Brain microvascular endothelial cell (primary cell): Measurements from ENCODE around the gene HECTD3.
"Not testable (repeated sequence)": the region's sequence is repeated elsewhere in the genome, so short reads cannot be mapped to it uniquely, and the experiment has no call there.

Source experiments
- DNase-seq: peaks from one replicate; pipeline ENCODE4 v3.0.0-alpha.2; 2020
- H3K27ac ChIP-seq: fragments of 250-450 bp; sonication (Bioruptor Pico); 2 replicates; pipeline ENCODE4 v1.5.1; 2020; ENCODE audit warnings: mild to moderate bottlenecking, moderate library complexity
- H3K27me3 ChIP-seq: fragments of 250-450 bp; sonication (Bioruptor Pico); replicated peaks from 2 replicates; pipeline ENCODE4 v1.5.1; 2020; ENCODE audit warnings: mild to moderate bottlenecking
- H3K36me3 ChIP-seq: fragments of 250-450 bp; sonication (Bioruptor Pico); replicated peaks from 2 replicates; pipeline ENCODE4 v1.5.1; 2020; ENCODE audit warnings: mild to moderate bottlenecking
- H3K4me3 ChIP-seq: 2 replicates; pipeline ENCODE4 v1.5.1; 2011; ENCODE audit warnings: low read depth, mild to moderate bottlenecking, control low read depth, low read length, moderate library complexity
- in situ Hi-C: cut with HindIII; loops from 2 replicates; pipeline ENCODE4 v1.10.0; 2017; ENCODE audit warnings: low sequenced_read_pairs, low pct_ligation_motif_present
- TF ChIP-seq, protein P1 (sequence below): IDR thresholded peaks from 2 replicates; pipeline ENCODE4 v1.5.1; 2011; ENCODE audit warnings: low read depth, mild to moderate bottlenecking, moderate library complexity, low read length, control low read depth, inconsistent platforms; ENCODE audit errors: missing control alignments

HECTD3 gene

DNA sequence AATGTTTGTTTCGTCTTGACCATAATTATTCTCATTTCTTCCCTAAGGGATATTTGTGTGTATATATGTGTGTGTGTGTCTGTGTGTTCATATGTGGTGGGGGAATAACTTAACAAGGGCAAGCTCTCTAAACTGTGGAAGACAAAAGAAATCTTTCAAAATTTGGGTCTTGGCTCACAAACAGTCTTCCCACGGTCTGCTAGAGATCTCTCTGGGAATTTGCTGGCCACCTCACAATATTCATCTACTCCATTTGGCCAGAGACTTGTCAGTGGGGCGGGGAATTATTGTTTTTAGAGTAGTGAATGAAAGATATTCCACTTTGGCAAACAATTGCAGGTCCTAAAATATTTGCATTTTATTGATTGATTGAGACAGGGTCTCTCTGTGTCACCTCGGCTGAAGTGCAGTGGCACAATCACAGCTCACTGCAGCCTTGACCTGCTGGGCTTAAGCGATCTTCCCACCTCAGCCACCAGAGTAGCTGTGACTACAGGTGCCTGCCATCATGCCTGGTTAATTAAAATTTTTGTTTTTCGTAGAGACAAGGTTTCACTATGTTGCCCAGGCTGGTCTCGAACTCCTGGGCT lies 16.7 kb downstream of the HECTD3 start:
- TF ChIP-seq, protein P1, sequence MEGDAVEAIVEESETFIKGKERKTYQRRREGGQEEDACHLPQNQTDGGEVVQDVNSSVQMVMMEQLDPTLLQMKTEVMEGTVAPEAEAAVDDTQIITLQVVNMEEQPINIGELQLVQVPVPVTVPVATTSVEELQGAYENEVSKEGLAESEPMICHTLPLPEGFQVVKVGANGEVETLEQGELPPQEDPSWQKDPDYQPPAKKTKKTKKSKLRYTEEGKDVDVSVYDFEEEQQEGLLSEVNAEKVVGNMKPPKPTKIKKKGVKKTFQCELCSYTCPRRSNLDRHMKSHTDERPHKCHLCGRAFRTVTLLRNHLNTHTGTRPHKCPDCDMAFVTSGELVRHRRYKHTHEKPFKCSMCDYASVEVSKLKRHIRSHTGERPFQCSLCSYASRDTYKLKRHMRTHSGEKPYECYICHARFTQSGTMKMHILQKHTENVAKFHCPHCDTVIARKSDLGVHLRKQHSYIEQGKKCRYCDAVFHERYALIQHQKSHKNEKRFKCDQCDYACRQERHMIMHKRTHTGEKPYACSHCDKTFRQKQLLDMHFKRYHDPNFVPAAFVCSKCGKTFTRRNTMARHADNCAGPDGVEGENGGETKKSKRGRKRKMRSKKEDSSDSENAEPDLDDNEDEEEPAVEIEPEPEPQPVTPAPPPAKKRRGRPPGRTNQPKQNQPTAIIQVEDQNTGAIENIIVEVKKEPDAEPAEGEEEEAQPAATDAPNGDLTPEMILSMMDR: no peak
- no peak for DNase-seq
- in situ Hi-C loops: no loop called here

DNA sequence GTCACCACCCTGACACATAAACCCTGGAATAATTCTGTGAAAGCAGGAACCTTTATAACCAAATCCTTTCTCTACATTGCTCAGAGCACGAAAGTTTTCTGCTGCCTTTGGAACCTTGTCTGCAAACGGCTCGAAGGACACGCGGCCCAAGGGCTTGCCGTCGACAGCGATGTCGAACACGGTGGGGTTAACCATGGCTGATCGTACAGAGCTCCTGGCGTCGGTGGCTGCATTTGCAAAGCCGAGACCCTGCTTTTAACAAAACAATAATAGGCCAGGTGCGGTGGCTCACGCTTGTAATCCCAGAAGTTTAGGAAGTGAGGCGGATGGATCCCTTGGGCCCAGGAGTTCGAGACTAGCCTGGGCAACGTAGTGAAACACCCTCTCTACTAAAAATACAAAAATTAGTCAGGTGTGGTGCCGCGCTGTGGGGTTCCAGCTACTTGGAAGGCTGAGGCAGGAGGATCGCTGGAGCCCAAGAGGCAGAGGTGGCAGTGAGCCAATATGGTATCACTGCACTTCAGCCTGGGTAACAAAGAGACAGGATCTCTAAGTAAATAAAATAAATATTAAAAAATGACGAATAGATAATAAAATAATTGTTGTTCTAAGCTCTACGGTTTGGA lies 22.5 kb downstream of the HECTD3 start:
- in situ Hi-C loops: no loop called here

More for the DNA sequence above, 16.7 kb downstream of the HECTD3 start:
- H3K36me3 ChIP-seq: no peaks in the 10 kb centered on the region
- H3K27ac ChIP-seq: no peak overlapping the region
- no peaks in the 10 kb centered on the region for H3K27me3 ChIP-seq
- H3K4me3 ChIP-seq: no peak overlapping the region

DNA sequence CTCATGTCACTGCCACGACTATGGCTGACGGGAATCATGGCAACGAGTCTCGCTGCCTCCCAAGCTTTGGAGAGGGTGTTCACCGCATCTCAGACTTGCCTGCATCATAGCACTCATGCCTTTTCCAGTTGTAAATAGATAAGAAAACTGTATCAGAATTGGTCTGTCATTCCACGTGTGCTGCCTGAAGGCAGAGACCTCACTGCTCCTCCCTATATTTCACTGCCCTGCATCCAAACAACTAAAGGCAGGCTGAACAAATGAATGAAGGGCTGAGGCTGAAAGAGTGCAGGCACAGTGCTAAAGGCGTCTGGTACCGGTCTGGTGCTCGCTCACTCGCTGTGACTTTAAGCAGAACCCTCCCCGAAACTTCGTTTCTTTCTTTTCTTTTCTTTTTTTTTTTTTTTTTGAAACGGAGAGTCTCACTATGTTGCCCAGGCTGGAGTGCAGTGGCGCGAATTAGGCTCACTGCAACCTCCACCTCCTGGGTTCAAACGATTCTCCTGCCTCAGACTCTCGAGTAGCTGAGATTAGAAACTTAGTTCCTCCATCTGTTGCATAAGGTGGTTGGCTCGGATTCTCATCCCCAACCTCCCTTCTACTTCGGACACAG lies 25.3 kb downstream of the HECTD3 start:
- no peak for DNase-seq
- Histone ChIP-seq H3K36me3 (no peaks in the 10 kb centered on the region), H3K27me3 (no peaks in the 10 kb centered on the region), H3K4me3 (peak overlapping the region; percentile 96), H3K27ac (peak overlapping the region; percentile 13)
- in situ Hi-C loops: no loop called here
- TF ChIP-seq, protein P1: no peak

More for the DNA sequence above, 22.5 kb downstream of the HECTD3 start:
- Histone ChIP-seq H3K27me3 (no peaks in the 10 kb centered on the region), H3K27ac (no peak overlapping the region), H3K4me3 (no peak overlapping the region), H3K36me3 (no peaks in the 10 kb centered on the region)
- TF ChIP-seq, protein P1: no peak
- no peak for DNase-seq

DNA sequence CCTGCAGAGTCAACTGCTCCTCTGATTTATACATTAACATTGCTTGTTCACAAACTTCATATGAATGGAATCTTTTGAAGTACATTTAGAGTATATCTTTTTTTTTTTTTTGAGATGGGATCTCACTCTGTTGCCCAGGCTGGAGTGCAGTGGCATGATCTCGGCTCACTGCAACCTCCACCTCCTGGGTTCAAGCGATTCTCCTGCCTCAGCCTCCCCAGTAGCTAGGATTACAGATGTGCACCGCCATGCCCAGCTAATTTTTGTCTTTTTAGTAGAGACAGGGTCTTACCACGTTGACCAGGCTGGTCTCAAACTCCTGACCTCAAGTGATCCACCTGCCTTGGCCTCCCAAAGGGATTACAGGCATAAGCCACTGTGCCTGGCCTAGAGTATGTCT lies 33.8 kb downstream of the HECTD3 start:
- in situ Hi-C loops, H3K27me3 ChIP-seq, DNase-seq, H3K27ac ChIP-seq, H3K4me3 ChIP-seq: not testable (repeated sequence)
- peaks cover 19% of the 10 kb centered on the region for H3K36me3 ChIP-seq

DNA sequence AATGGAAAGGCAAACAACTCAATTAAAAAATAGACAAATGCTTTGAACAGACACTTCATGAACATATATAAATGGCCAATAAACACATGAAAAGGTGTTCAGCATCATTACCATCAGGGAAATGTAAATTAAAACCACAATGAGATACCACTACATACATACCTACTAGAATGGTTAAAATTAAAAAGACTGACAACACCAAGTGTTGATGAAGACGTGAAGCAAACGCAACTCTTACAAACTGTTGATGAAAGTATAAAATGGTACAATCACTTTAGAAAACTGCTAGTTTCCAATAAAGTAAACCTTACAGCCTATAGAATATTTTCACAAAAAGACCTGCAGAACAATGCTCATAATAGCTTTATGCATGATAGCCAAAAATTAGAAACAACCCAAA lies 34.9 kb downstream of the HECTD3 start:
- TF ChIP-seq, protein P1: no peak
- no peak overlapping the region for H3K27ac ChIP-seq

DNA sequence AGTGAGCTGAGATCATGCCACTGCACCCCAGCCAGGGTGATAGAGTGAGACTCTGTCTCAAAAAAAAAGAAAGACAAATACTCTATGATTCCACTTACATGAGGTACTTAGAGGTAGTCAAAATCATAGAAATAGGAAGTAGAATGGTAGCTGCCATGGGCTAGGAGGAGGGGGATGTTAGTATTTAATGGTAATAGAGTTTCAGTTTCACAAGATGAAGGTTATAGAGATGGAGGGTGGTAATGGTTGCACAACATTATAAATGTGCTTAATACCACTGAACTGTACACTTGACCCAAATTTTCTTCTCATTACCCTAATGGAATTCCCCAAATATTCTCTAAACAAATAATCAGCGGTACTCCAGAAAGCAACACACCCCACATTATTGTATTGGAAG lies 37.5 kb downstream of the HECTD3 start:
- in situ Hi-C loops: no loop called here
- Histone ChIP-seq H3K27me3 (no peaks in the 10 kb centered on the region), H3K4me3 (no peak overlapping the region), H3K36me3 (peaks cover 10% of the 10 kb centered on the region), H3K27ac (no peak overlapping the region)
- TF ChIP-seq, protein P1: no peak
- DNase-seq: no peak

More for the DNA sequence above, 34.9 kb downstream of the HECTD3 start:
- Histone ChIP-seq H3K27me3 (no peaks in the 10 kb centered on the region), H3K36me3 (peaks cover 19% of the 10 kb centered on the region), H3K4me3 (no peak overlapping the region)
- no peak for DNase-seq
- in situ Hi-C loops: no loop called here
